HEK293T (cell line): Measurements from ENCODE around the gene CCDC134.

ENCODE experiments used
- ARNT ChIP-seq: fragments of 450-650 bp; IDR thresholded peaks from 2 replicates; pipeline ENCODE4 v1.6.1; 2017; ENCODE audit warnings: mild to moderate bottlenecking
- CTBP1 ChIP-seq: fragments of 450-650 bp; IDR thresholded peaks from 2 replicates; pipeline ENCODE4 v1.6.1; 2016; ENCODE audit warnings: borderline replicate concordance

- no peak for TF ChIP-seq CTBP1
- TF ChIP-seq ARNT: no peak
Observed at GRCh38 chr22:41828516-41828915, 28.0 kb downstream of the CCDC134 start.
